Measurements from ENCODE around the gene ARL14.

DNA sequence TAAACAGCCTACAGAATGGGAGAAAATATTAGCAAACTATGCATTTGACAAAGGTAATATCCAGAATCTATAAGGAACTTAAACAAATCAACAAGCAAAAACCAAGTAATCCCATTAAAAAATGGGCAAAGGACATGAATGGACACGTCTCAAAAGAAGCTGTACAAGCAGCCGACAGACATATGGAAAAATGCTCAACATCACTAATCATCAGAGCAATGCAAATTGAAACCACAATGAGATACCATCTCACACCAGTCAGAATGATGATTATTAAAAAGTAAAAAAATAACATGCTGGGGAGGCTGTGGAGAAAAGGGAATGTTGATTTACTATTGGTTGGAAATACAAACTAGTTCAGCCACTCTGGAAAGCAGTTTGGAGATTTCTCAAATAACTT lies 48.4 kb downstream of the ARL14 start:
- TF ChIP-seq POLR2A (IDR thresholded peaks at IDR 0.05): no peak
- TF ChIP-seq, protein P1, sequence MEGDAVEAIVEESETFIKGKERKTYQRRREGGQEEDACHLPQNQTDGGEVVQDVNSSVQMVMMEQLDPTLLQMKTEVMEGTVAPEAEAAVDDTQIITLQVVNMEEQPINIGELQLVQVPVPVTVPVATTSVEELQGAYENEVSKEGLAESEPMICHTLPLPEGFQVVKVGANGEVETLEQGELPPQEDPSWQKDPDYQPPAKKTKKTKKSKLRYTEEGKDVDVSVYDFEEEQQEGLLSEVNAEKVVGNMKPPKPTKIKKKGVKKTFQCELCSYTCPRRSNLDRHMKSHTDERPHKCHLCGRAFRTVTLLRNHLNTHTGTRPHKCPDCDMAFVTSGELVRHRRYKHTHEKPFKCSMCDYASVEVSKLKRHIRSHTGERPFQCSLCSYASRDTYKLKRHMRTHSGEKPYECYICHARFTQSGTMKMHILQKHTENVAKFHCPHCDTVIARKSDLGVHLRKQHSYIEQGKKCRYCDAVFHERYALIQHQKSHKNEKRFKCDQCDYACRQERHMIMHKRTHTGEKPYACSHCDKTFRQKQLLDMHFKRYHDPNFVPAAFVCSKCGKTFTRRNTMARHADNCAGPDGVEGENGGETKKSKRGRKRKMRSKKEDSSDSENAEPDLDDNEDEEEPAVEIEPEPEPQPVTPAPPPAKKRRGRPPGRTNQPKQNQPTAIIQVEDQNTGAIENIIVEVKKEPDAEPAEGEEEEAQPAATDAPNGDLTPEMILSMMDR (IDR thresholded peaks at IDR 0.05): no peak
